H9 (cell line): ENCODE data around the gene P2RX5. TPM values are rescaled to one million over a fixed set of nuclear protein-coding genes. Genes with fewer than 3 reads are reported as not detected.

ENCODE experiments used
- DNase-seq: peaks from one replicate; pipeline ENCODE4 v3.0.0-alpha.2; 2017
- H2AFZ ChIP-seq: one replicate; pipeline ENCODE4 v1.6.1; 2013; ENCODE audit warnings: mild to moderate bottlenecking, low read length, control low read depth, moderate library complexity
- H2AK5ac ChIP-seq: 2 replicates; pipeline ENCODE4 v1.6.1; 2013; ENCODE audit warnings: low read length, control low read depth, mixed read lengths; ENCODE audit not compliant: insufficient read length
- H2BK120ac ChIP-seq: one replicate; pipeline ENCODE4 v1.6.1; 2013; ENCODE audit warnings: low read depth, mild to moderate bottlenecking, low read length, control low read depth, inconsistent platforms; ENCODE audit not compliant: poor library complexity, severe bottlenecking
- H2BK12ac ChIP-seq: 2 replicates; pipeline ENCODE4 v1.6.1; 2013; ENCODE audit warnings: low read length, control low read depth, mixed read lengths, low read depth; ENCODE audit not compliant: insufficient read length
- H2BK15ac ChIP-seq: 2 replicates; pipeline ENCODE4 v1.6.1; 2013; ENCODE audit warnings: low read depth, low read length, control low read depth
- H2BK20ac ChIP-seq: one replicate; pipeline ENCODE4 v1.6.1; 2013; ENCODE audit warnings: low read depth, mild to moderate bottlenecking, low read length, control low read depth, inconsistent platforms; ENCODE audit not compliant: poor library complexity, severe bottlenecking
- H2BK5ac ChIP-seq: 2 replicates; pipeline ENCODE4 v1.6.1; 2013; ENCODE audit warnings: low read length, control low read depth, mixed read lengths; ENCODE audit not compliant: insufficient read length
- H3K14ac ChIP-seq: 2 replicates; pipeline ENCODE4 v1.6.1; 2013; ENCODE audit warnings: low read length, control low read depth; ENCODE audit not compliant: insufficient read depth
- H3K18ac ChIP-seq: 2 replicates; pipeline ENCODE4 v1.6.1; 2013; ENCODE audit warnings: low read depth, mild to moderate bottlenecking, mixed read lengths, low read length, control low read depth; ENCODE audit not compliant: insufficient read length
- H3K23ac ChIP-seq: 2 replicates; pipeline ENCODE4 v1.6.1; 2013; ENCODE audit warnings: low read length, control low read depth, mixed read lengths, low read depth; ENCODE audit not compliant: insufficient read length
- H3K23me2 ChIP-seq: 2 replicates; pipeline ENCODE4 v1.6.1; 2013; ENCODE audit warnings: low read depth, mild to moderate bottlenecking, mixed read lengths, low read length, control low read depth; ENCODE audit not compliant: insufficient read length, poor library complexity, severe bottlenecking
- H3K27ac ChIP-seq: 2 replicates; pipeline ENCODE4 v1.5.1; 2013; ENCODE audit warnings: low read length, control low read depth, mixed read lengths, low read depth; ENCODE audit not compliant: insufficient read length
- H3K27me3 ChIP-seq: 2 replicates; pipeline ENCODE4 v1.6.1; 2013; ENCODE audit warnings: low read length, control low read depth, inconsistent platforms; ENCODE audit not compliant: insufficient read depth
- H3K4ac ChIP-seq: 2 replicates; pipeline ENCODE4 v1.6.1; 2013; ENCODE audit warnings: low read depth, mild to moderate bottlenecking, control low read depth, inconsistent platforms, low read length, moderate library complexity
- H3K4me1 ChIP-seq: 2 replicates; pipeline ENCODE4 v1.6.1; 2013; ENCODE audit warnings: low read length, control low read depth, inconsistent platforms; ENCODE audit not compliant: insufficient read depth
- H3K4me2 ChIP-seq: 2 replicates; pipeline ENCODE4 v1.6.1; 2013; ENCODE audit warnings: low read length, control low read depth, mixed read lengths; ENCODE audit not compliant: insufficient read length, insufficient read depth
- H3K56ac ChIP-seq: 2 replicates; pipeline ENCODE4 v1.6.1; 2013; ENCODE audit warnings: low read depth, mild to moderate bottlenecking, mixed read lengths, low read length, control low read depth; ENCODE audit not compliant: insufficient read length
- H3K79me1 ChIP-seq: 2 replicates; pipeline ENCODE4 v1.6.1; 2013; ENCODE audit warnings: low read depth, mild to moderate bottlenecking, moderate library complexity, low read length, control low read depth, inconsistent platforms; ENCODE audit not compliant: insufficient read depth, poor library complexity, severe bottlenecking
- H3K79me2 ChIP-seq: 2 replicates; pipeline ENCODE4 v1.6.1; 2013; ENCODE audit warnings: low read length, control low read depth, inconsistent platforms; ENCODE audit not compliant: insufficient read depth
- H3K9ac ChIP-seq: 2 replicates; pipeline ENCODE4 v1.6.1; 2013; ENCODE audit warnings: low read length, control low read depth, mixed read lengths; ENCODE audit not compliant: insufficient read length; ENCODE audit errors: extremely low read depth
- H3K9me3 ChIP-seq: one replicate; pipeline ENCODE4 v1.6.1; 2013; ENCODE audit warnings: low read depth, low read length, inconsistent platforms; ENCODE audit not compliant: control insufficient read depth
- H3T11ph ChIP-seq: one replicate; pipeline ENCODE4 v1.6.1; 2013; ENCODE audit warnings: mild to moderate bottlenecking, low read length, control low read depth, inconsistent platforms
- H4K20me1 ChIP-seq: one replicate; pipeline ENCODE4 v1.6.1; 2013; ENCODE audit not compliant: control insufficient read depth, insufficient read length, insufficient read depth
- H4K5ac ChIP-seq: 2 replicates; pipeline ENCODE4 v1.6.1; 2013; ENCODE audit warnings: low read depth, mild to moderate bottlenecking, mixed read lengths, low read length, control low read depth; ENCODE audit not compliant: insufficient read length
- H4K8ac ChIP-seq: replicated peaks from 2 replicates; pipeline ENCODE4 v1.6.1; 2013; ENCODE audit warnings: low read length, control low read depth, mixed read lengths, low read depth; ENCODE audit not compliant: insufficient read length
- H4K91ac ChIP-seq: 2 replicates; pipeline ENCODE4 v1.6.1; 2013; ENCODE audit warnings: low read depth, mild to moderate bottlenecking, moderate library complexity, mixed read lengths, low read length, control low read depth; ENCODE audit not compliant: insufficient read length
- H3K27ac Mint-ChIP-seq, 3 experiments: 2 replicates in 2 of 3; 3 replicates in 1 of 3; pipeline ENCODE4 v1.8.0; 2020 to 2021; ENCODE audit warnings: mixed read lengths in 3 of 3, mild to moderate bottlenecking in 1 of 3, moderate library complexity in 1 of 3
- H3K27me3 Mint-ChIP-seq: 2 replicates; pipeline ENCODE4 v1.8.0; 2021; ENCODE audit warnings: low read depth, mild to moderate bottlenecking, moderate library complexity, mixed read lengths
- H3K36me3 Mint-ChIP-seq, 3 experiments: 2 replicates in 2 of 3; 3 replicates in 1 of 3; pipeline ENCODE4 v1.8.0; 2020 to 2021; ENCODE audit warnings: low read depth in 3 of 3, mixed read lengths in 3 of 3; ENCODE audit not compliant: insufficient read depth in 1 of 3
- H3K4me1 Mint-ChIP-seq, 2 experiments: 2 replicates each; pipeline ENCODE4 v1.8.0; 2020; ENCODE audit warnings: mixed read lengths in 2 of 2
- H3K4me3 Mint-ChIP-seq, 2 experiments: 2 replicates in 1 of 2; 3 replicates in 1 of 2; pipeline ENCODE4 v1.8.0; 2020 to 2021; ENCODE audit warnings: mild to moderate bottlenecking in 2 of 2, mixed read lengths in 2 of 2, moderate library complexity in 1 of 2
- H3K9me3 Mint-ChIP-seq, 2 experiments: 2 replicates in 1 of 2; 3 replicates in 1 of 2; pipeline ENCODE4 v1.8.0; 2020; ENCODE audit warnings: mild to moderate bottlenecking in 2 of 2, mixed read lengths in 2 of 2, moderate library complexity in 1 of 2
- CTCF ChIP-seq: fragments of 200-600 bp; sonication (generic); conservative IDR thresholded peaks from 3 replicates; pipeline ENCODE4 v1.8.0; 2021; ENCODE audit warnings: antibody characterized with exemption, mild to moderate bottlenecking
- WGBS: extraction: QIAGEN DNeasy Blood & Tissue Kit; methylation state at CpG from one replicate; pipeline ENCODE4 v1.1.7; 2013; ENCODE audit warnings: missing lambda C conversion rate, low lambda C conversion rate, mixed read lengths; ENCODE audit not compliant: insufficient read length; ENCODE audit errors: extremely low coverage; 5-methylcytosine and 5-hydroxymethylcytosine counted together
- total RNA-seq: library from RNA; stranded (reverse); gene quantifications from 2 replicates; pipeline ENCODE4 v1.2.1, GENCODE V29; 2021

Gene P2RX5
- total RNA-seq, 1 experiment from 2014 or later, result 4.7 TPM

DNA sequence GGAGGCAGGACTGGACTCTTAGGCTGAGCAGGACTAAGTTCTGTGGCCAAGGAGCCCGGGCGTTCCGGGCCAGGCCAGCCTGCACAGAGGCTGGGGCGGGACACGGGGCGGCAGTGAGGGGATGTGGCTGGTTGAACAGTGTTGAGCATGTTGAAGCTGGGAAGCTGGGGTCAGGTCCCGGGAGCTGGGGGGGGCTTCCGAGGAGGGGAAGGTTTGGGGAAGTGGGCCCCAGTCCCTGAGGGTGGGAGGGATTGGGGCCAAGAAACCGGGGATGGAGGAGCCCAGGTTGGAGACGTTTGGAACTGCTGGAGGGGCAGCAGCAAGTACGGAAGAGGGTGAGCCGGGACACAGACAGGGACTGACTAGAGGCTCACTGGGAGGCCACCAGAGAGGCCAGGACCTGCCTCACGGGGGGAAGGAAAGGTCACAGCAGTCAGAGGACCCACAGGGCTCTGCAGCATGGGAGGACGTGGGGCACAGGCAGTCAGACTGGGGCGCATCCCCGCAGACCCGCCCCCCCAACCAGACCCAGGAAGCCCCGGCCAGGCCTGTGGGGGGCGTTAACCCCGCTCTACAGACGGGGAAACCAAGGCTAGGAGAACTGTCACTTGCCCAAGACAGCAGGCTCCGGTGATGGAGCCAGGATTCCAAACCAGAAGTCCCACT lies 37.0 kb downstream of the P2RX5 start:
- H4K5ac ChIP-seq, result no peak overlapping the region
- no peak overlapping the region for H3K4me3 Mint-ChIP-seq
- H3K4ac ChIP-seq, result no peak overlapping the region
- H2BK15ac ChIP-seq, result no peak overlapping the region
- no peak overlapping the region for H2BK20ac ChIP-seq
- no peaks in the 10 kb centered on the region for H3K4me1 ChIP-seq
- H3K14ac ChIP-seq, result no peak overlapping the region
- no peaks in the 10 kb centered on the region for H3K9me3 ChIP-seq
- no peak for TF ChIP-seq CTCF
- no peak overlapping the region for H3K56ac ChIP-seq
- peak overlapping the region in 1 of 3 experiments; percentile 75; a peak in 2 of 7 replicates for H3K27ac Mint-ChIP-seq
- H3K79me2 ChIP-seq, result no peaks in the 10 kb centered on the region
- H3K79me1 ChIP-seq, result no peaks in the 10 kb centered on the region
- H3K27me3 ChIP-seq, result no peaks in the 10 kb centered on the region
- H4K8ac ChIP-seq, result no peak overlapping the region
- peak; percentile 33 for DNase-seq
- H3K9me3 Mint-ChIP-seq, result no peaks in the 10 kb centered on the region
- H3K9ac ChIP-seq, result no peak overlapping the region
- H3K36me3 Mint-ChIP-seq, result peaks cover 2 to 28% (median 3%) of the 10 kb centered on the region in 3 experiments; a peak in 6 of 7 replicates
- no peak overlapping the region for H2AK5ac ChIP-seq
- H3K23ac ChIP-seq, result no peak overlapping the region
- H3K4me2 ChIP-seq, result no peak overlapping the region
- no peak overlapping the region for H3K27ac ChIP-seq
- H3K18ac ChIP-seq, result no peak overlapping the region
- WGBS, result no CpG with 5 or more reads among the region's 22 CpGs
- no peaks in the 10 kb centered on the region for H4K20me1 ChIP-seq
- no peak overlapping the region for H2BK5ac ChIP-seq
- H2BK12ac ChIP-seq, result no peak overlapping the region
- no peak overlapping the region for H3T11ph ChIP-seq
- peaks cover 8 to 12% of the 10 kb centered on the region in 2 experiments for H3K4me1 Mint-ChIP-seq
- H3K27me3 Mint-ChIP-seq, result no peaks in the 10 kb centered on the region
- no peak overlapping the region for H2AFZ ChIP-seq
- H4K91ac ChIP-seq, result no peak overlapping the region
- no peak overlapping the region for H2BK120ac ChIP-seq
- H3K23me2 ChIP-seq, result no peaks in the 10 kb centered on the region
